ENCODE measurements around the gene SDCBP2. TPM values are rescaled to one million over a fixed set of nuclear protein-coding genes. Genes with fewer than 3 reads are reported as not detected.

The SDCBP2 gene
- total and polyA plus RNA-seq, 2 donors (not counting 1 experiment from before 2014, with no cell fraction given) = 1.2 to 1.3 TPM

GRCh38 chr20:1330075-1330830 lies 1.3 kb upstream of the SDCBP2 start:
- Mint-ChIP-seq H3K27me3 (no peaks in the 10 kb centered on the region), H3K4me1 (peaks cover 47% of the 10 kb centered on the region), H3K27ac (peak overlapping the region; percentile 84), H3K4me3 (peak overlapping the region; percentile 70), H3K9me3 (ENCODE audit: insufficient read depth) (no peaks in the 10 kb centered on the region)
- Histone ChIP-seq H2AFZ (ENCODE audit: insufficient read depth, low read depth, low read length, poor library complexity, severe bottlenecking) (no peak overlapping the region), H4K20me1 (ENCODE audit: control insufficient read depth, insufficient read depth, low read length, poor library complexity, severe bottlenecking) (peaks cover 4% of the 10 kb centered on the region), H3K27me3 (replicated peaks in 1 of 4; ENCODE audit: control extremely low read depth in 1 of 4, control insufficient read depth in 3 of 4, insufficient read depth in 4 of 4, low read length in 3 of 4) (no peaks in the 10 kb centered on the region), H3K4me3 (ENCODE audit: control extremely low read depth in 1 of 5, extremely low read depth in 1 of 5, insufficient read depth in 1 of 5, low read depth in 2 of 5, low read length in 4 of 5) (no peak overlapping the region), H3K36me3 (replicated peaks in 1 of 2; ENCODE audit: control extremely low read depth in 1 of 2, control insufficient read depth in 1 of 2, extremely low read depth in 1 of 2, insufficient read depth in 2 of 2, low read length in 1 of 2) (peaks cover 0 to 19% of the 10 kb centered on the region in 2 experiments), H3K4me1 (ENCODE audit: control insufficient read depth in 2 of 2, insufficient read depth in 2 of 2, low read length in 2 of 2) (peaks cover 24 to 26% of the 10 kb centered on the region in 2 donors), H3K9ac (ENCODE audit: low read length) (no peak overlapping the region), H3K9me3 (ENCODE audit: control extremely low read depth in 1 of 3, control insufficient read depth in 2 of 3, insufficient read depth in 1 of 3, low read length in 2 of 3) (no peaks in the 10 kb centered on the region), H3K4me2 (replicated peaks; ENCODE audit: low read depth, low read length, poor library complexity, severe bottlenecking) (peak overlapping the region; percentile 18), H3K27ac (ENCODE audit: low read length in 2 of 2) (peak overlapping the region; percentile 71 to 77), H3K79me2 (ENCODE audit: control insufficient read depth, insufficient read depth, low read length) (peaks cover 84% of the 10 kb centered on the region)
- intact Hi-C loops (cut with micrococcal nuclease) = no loop called here
- TF ChIP-seq CTCF (IDR thresholded peaks at IDR 0.05) = no peak
- no peak for TF ChIP-seq EZH2 (IDR thresholded peaks at IDR 0.05; ENCODE audit: borderline replicate concordance, insufficient read depth, low read depth, low read length, poor library complexity, severe bottlenecking)
- ChIA-PET CTCF (interaction anchor here (1.0 kb wide), 1 partner anchor 135 kb away, joined by 3 read pairs; no protein-coding TSS in a partner anchor), POLR2A (no interaction called here)
- DNase-seq (peak; percentile 79), ATAC-seq (ENCODE audit: low read depth) (peak; percentile 66)
- 53% methylated on average over 5 of the region's 6 CpGs for WGBS (ENCODE audit: insufficient coverage)
